Hepatocyte (in vitro differentiated cells): ENCODE results near the gene LBP.
"Not testable (repeated sequence)": the region's sequence is repeated elsewhere in the genome, so short reads cannot be mapped to it uniquely, and the experiment has no call there.

ENCODE experiments used
- CTCF ChIP-seq: fragments of 200-600 bp; sonication (generic); IDR thresholded peaks from 2 replicates; pipeline ENCODE4 v1.5.1; 2016; ENCODE audit warnings: antibody characterized with exemption, mild to moderate bottlenecking; ENCODE audit not compliant: poor library complexity
- EZH2 ChIP-seq: fragments of 200-600 bp; sonication (generic); IDR thresholded peaks from 2 replicates; pipeline ENCODE4 v1.6.1; 2016; ENCODE audit warnings: antibody characterized with exemption, mild to moderate bottlenecking, borderline replicate concordance

- TF ChIP-seq CTCF, EZH2: not testable (repeated sequence)
Observed at GRCh38 chr20:38339521-38339896, 6.8 kb upstream of the LBP start.
